LNCaP clone FGC (cell line): ENCODE measurements around the gene MAGEA9.
A peak's percentile ranks its signal among the peaks of the same experiment; 100 is the strongest.

Experiments
- DNase-seq: peaks from one replicate; pipeline ENCODE4 v3.0.0-alpha.2; 2011; ENCODE audit warnings: low read depth
- H3K4me3 ChIP-seq: 2 replicates; pipeline ENCODE4 v1.5.1; 2011; ENCODE audit warnings: mild to moderate bottlenecking, low read depth, low read length, control low read depth
- CTCF ChIP-seq: IDR thresholded peaks from 2 replicates; pipeline ENCODE4 v1.5.1; 2012; ENCODE audit warnings: mild to moderate bottlenecking; ENCODE audit not compliant: control insufficient read depth, insufficient read depth; ENCODE audit errors: extremely low read depth

The MAGEA9 gene

GRCh38 chrX:149804102-149804501, 22.4 kb downstream of the MAGEA9 start:
- DNase-seq = no peak
- TF ChIP-seq CTCF = no peak

GRCh38 chrX:149807747-149808458, 26.2 kb downstream of the MAGEA9 start:
- TF ChIP-seq CTCF = no peak
- H3K4me3 ChIP-seq = no peak overlapping the region
- no peak for DNase-seq

More at GRCh38 chrX:149804102-149804501, 22.4 kb downstream of the MAGEA9 start:
- H3K4me3 ChIP-seq = no peak overlapping the region

GRCh38 chrX:149818652-149819051, 36.9 kb downstream of the MAGEA9 start:
- DNase-seq = no peak
- TF ChIP-seq CTCF = no peak

GRCh38 chrX:149819371-149819770, 37.6 kb downstream of the MAGEA9 start:
- no peak for TF ChIP-seq CTCF
- no peak for DNase-seq
- H3K4me3 ChIP-seq = no peak overlapping the region

More at GRCh38 chrX:149818652-149819051, 36.9 kb downstream of the MAGEA9 start:
- no peak overlapping the region for H3K4me3 ChIP-seq

- DNase-seq = no peak
- TF ChIP-seq CTCF = peak; percentile 43
- no peak overlapping the region for H3K4me3 ChIP-seq
Observed at GRCh38 chrX:149825424-149825823, 43.7 kb downstream of the MAGEA9 start.

- no peak for TF ChIP-seq CTCF
- no peak overlapping the region for H3K4me3 ChIP-seq
- DNase-seq = no peak
Observed at GRCh38 chrX:149827254-149827653, 45.5 kb downstream of the MAGEA9 start.

- no peak for DNase-seq
- no peak overlapping the region for H3K4me3 ChIP-seq
- no peak for TF ChIP-seq CTCF
Observed at GRCh38 chrX:149829751-149830191, 48.0 kb downstream of the MAGEA9 start.
